OCI-LY1 (cell line): ENCODE data around the gene LINGO1.

Experiments
- H2AFZ ChIP-seq: fragments of 200-600 bp; sonication (generic), shearing (Covaris generic); 2 replicates; pipeline ENCODE4 v1.6.0; 2014; ENCODE audit warnings: antibody characterized with exemption, mild to moderate bottlenecking, low read length
- H3F3A ChIP-seq: fragments of 200-600 bp; sonication (generic), shearing (Covaris generic); 2 replicates; pipeline ENCODE4 v1.6.0; 2014; ENCODE audit warnings: mild to moderate bottlenecking, antibody characterized with exemption, low read length, moderate library complexity; ENCODE audit not compliant: insufficient read depth
- H3K27ac ChIP-seq: fragments of 200-600 bp; sonication (generic); 2 replicates; pipeline ENCODE4 v1.5.1; 2014; ENCODE audit warnings: low read length, mixed run types, mild to moderate bottlenecking, low read depth; ENCODE audit not compliant: poor library complexity, severe bottlenecking
- H3K27me3 ChIP-seq: fragments of 200-600 bp; sonication (generic); 2 replicates; pipeline ENCODE4 v1.6.0; 2014; ENCODE audit warnings: antibody characterized with exemption, mild to moderate bottlenecking, low read length, moderate library complexity; ENCODE audit not compliant: insufficient read depth
- H3K36me3 ChIP-seq: fragments of 200-600 bp; sonication (generic); 2 replicates; pipeline ENCODE4 v1.6.1; 2014; ENCODE audit warnings: mild to moderate bottlenecking, antibody characterized with exemption, low read length, moderate library complexity, mixed read lengths; ENCODE audit not compliant: insufficient read depth
- H3K4me1 ChIP-seq: fragments of 200-600 bp; sonication (generic); 2 replicates; pipeline ENCODE4 v1.5.1; 2014; ENCODE audit warnings: mild to moderate bottlenecking, low read length, moderate library complexity; ENCODE audit not compliant: insufficient read depth, severe bottlenecking
- H3K4me2 ChIP-seq: fragments of 200-600 bp; sonication (generic), shearing (Covaris generic); 2 replicates; pipeline ENCODE4 v1.6.1; 2014; ENCODE audit warnings: low read length
- H3K4me3 ChIP-seq: fragments of 200-600 bp; sonication (generic); 2 replicates; pipeline ENCODE4 v1.5.1; 2014; ENCODE audit warnings: low read length, low read depth, mild to moderate bottlenecking, mixed read lengths; ENCODE audit not compliant: poor library complexity, severe bottlenecking
- H3K79me2 ChIP-seq: fragments of 200-600 bp; shearing (Covaris generic); 2 replicates; pipeline ENCODE4 v1.6.1; 2016; ENCODE audit warnings: mixed run types, low read length, mixed read lengths; ENCODE audit not compliant: insufficient read depth
- H3K9ac ChIP-seq: fragments of 200-600 bp; sonication (generic), shearing (Covaris generic); 2 replicates; pipeline ENCODE4 v1.6.1; 2014; ENCODE audit warnings: mild to moderate bottlenecking, low read length, mixed read lengths
- H3K9me2 ChIP-seq: fragments of 200-600 bp; sonication (generic), shearing (Covaris generic); 2 replicates; pipeline ENCODE4 v1.6.1; 2014; ENCODE audit warnings: low read depth, mild to moderate bottlenecking, low read length, mixed read lengths
- H3K9me3 ChIP-seq: fragments of 200-600 bp; shearing (Covaris generic); 2 replicates; pipeline ENCODE4 v1.6.1; 2014; ENCODE audit warnings: low read length, mixed read lengths
- H4K20me1 ChIP-seq: fragments of 200-600 bp; sonication (generic), shearing (Covaris generic); 2 replicates; pipeline ENCODE4 v1.6.0; 2016; ENCODE audit warnings: mild to moderate bottlenecking, low read length; ENCODE audit not compliant: insufficient read depth
- EZH2 ChIP-seq: fragments of 200-600 bp; sonication (generic), shearing (Covaris generic); IDR thresholded peaks from 2 replicates; pipeline ENCODE4 v1.8.0; 2017; ENCODE audit warnings: borderline replicate concordance, mixed run types, mild to moderate bottlenecking, antibody characterized with exemption, low read length, moderate library complexity, mixed read lengths
- TF ChIP-seq, protein P1 (sequence below): fragments of 200-600 bp; sonication (generic), shearing (Covaris generic); IDR thresholded peaks from 2 replicates; pipeline ENCODE4 v1.5.1; 2017; ENCODE audit warnings: mild to moderate bottlenecking, antibody characterized with exemption, low read length, moderate library complexity, mixed read lengths

Gene LINGO1

DNA sequence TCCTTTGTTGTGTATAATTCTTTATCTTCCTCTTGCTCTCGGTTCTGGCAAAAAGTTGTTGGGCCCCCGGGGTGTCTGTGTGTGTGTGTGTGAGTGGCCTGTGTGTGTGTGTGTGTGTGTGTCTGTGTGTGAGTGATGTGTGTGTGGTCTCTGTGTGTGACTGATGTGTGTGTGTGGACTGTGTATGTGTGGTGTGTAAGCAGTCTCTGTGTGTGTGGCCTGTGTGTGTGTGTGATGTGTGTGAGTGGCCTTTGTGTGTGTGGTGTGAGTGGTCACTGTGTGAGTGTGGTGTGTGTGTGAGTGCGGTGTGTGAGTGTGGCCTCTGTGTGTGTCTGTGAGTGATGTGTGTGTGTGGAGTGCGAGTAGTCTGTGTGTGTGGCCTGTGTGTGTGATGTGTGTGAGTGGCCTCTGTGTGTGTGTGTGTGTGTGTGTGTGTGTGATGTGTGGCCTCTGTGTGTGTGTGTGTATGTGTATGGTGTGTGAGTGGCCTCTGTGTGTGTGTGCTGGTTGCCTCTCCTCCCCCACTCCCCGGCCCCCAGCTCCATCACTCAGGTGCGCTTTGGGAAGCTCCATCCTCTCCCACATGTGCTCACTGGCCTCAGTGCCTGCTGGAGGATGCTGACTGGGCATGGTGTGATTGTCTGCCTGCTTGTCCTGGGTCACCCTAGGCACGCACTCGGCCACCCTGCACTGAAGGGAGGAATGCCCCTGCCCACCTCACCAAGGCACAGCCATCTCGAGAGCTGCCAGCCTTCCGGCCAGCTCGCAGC lies 8.8 kb downstream of the LINGO1 start:
- Histone ChIP-seq H3K36me3 (no peaks in the 10 kb centered on the region), H3K9ac (no peak overlapping the region), H2AFZ (no peak overlapping the region), H3K79me2 (no peaks in the 10 kb centered on the region), H3K27me3 (no peaks in the 10 kb centered on the region), H3K4me2 (no peak overlapping the region), H3K27ac (no peak overlapping the region), H3K9me2 (no peaks in the 10 kb centered on the region), H3K9me3 (no peaks in the 10 kb centered on the region), H4K20me1 (no peaks in the 10 kb centered on the region), H3K4me1 (no peaks in the 10 kb centered on the region), H3K4me3 (no peak overlapping the region), H3F3A (no peaks in the 10 kb centered on the region)
- no peak for TF ChIP-seq EZH2
- TF ChIP-seq, protein P1, sequence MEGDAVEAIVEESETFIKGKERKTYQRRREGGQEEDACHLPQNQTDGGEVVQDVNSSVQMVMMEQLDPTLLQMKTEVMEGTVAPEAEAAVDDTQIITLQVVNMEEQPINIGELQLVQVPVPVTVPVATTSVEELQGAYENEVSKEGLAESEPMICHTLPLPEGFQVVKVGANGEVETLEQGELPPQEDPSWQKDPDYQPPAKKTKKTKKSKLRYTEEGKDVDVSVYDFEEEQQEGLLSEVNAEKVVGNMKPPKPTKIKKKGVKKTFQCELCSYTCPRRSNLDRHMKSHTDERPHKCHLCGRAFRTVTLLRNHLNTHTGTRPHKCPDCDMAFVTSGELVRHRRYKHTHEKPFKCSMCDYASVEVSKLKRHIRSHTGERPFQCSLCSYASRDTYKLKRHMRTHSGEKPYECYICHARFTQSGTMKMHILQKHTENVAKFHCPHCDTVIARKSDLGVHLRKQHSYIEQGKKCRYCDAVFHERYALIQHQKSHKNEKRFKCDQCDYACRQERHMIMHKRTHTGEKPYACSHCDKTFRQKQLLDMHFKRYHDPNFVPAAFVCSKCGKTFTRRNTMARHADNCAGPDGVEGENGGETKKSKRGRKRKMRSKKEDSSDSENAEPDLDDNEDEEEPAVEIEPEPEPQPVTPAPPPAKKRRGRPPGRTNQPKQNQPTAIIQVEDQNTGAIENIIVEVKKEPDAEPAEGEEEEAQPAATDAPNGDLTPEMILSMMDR = no peak

DNA sequence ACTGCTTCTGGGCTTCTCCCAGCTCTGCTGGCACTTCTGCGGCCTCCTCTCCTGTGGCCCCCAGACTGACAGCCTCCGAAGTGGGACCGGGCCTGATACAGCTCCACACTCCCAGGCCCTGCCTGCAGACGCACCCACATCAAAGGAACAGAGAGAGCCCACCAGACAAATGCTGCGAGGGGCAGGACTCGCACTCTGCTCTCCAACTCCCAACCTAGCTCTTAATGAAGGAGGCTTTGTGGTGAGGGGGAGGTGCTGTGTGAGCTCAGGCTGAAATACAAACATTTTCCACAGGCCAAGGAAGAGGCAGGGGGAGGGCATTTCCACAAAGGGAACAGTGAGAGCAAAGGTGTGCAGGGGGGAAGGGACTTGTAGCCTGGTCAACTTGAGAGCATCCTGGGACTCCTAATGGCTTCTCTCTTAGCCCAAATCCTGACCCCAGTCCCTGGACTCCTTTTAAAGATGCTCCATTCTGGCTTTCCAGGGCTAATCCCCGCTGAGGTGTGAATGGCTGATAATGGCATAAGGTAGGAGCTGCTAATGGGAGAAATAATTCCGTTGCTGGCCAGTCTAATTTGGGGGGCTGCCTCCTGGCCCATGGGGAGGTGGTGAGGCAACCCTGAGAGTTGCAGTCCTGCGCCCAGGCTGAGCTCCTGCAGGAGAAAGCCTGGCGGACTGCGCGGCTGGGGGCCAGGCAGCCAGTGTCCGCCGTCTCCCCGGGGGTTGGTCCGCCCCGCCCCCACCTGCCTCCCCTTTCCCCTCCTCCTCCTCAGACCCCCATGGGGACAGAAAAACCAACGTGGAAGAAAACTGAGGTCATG lies 9.6 kb downstream of the LINGO1 start:
- no peaks in the 10 kb centered on the region for H3K4me1 ChIP-seq
- H3K4me2 ChIP-seq = no peak overlapping the region
- H3K79me2 ChIP-seq = no peaks in the 10 kb centered on the region
- no peak overlapping the region for H3K9ac ChIP-seq
- no peaks in the 10 kb centered on the region for H3K27me3 ChIP-seq
- H3F3A ChIP-seq = no peaks in the 10 kb centered on the region
- TF ChIP-seq, protein P1 = no peak
- no peak for TF ChIP-seq EZH2
- no peaks in the 10 kb centered on the region for H4K20me1 ChIP-seq
- H3K9me2 ChIP-seq = no peaks in the 10 kb centered on the region
- H3K36me3 ChIP-seq = no peaks in the 10 kb centered on the region
- H3K27ac ChIP-seq = no peak overlapping the region
- H3K4me3 ChIP-seq = no peak overlapping the region
- H3K9me3 ChIP-seq = no peaks in the 10 kb centered on the region
- H2AFZ ChIP-seq = no peak overlapping the region

DNA sequence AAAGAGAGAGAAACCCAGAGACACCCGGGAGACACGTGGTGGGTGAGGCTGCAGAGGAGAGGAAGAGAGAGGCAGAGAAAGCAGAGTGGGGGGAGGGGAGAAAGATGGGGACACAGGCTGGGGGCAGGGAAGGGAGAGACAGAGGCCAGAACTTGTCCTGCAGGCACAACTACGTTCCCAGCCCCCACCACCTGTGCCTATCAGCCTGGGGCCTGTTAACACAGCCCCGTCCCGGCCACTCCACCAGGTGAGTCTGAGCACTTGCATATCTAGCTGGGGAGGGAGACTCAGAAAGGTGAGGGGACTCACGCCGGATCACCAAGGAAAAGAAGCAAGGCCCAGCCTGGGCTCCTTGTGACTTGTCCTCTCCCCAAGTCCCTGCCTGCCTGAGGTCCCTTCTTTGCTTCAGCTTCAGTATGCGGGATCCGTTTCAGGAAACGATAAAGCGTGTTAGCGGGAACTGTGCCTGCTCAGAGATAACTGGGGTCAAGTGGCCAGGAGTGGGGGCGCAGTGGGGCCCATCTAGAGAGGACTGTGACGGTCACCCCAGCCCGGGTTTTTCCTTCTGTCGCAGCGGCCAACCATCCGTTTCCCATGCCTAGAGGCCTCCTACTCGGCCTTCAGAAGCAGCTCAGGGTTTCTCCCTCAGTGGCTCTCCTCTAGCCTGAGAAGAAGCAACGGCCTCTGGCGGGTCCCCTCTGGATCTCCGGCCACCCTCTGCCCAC lies 10.3 kb downstream of the LINGO1 start:
- H3K36me3 ChIP-seq = no peaks in the 10 kb centered on the region
- H3K4me2 ChIP-seq = no peak overlapping the region
- no peaks in the 10 kb centered on the region for H3K79me2 ChIP-seq
- no peaks in the 10 kb centered on the region for H3K4me1 ChIP-seq
- H3K4me3 ChIP-seq = no peak overlapping the region
- no peak overlapping the region for H3K9ac ChIP-seq
- no peaks in the 10 kb centered on the region for H3K27me3 ChIP-seq
- H3K27ac ChIP-seq = no peak overlapping the region
- no peaks in the 10 kb centered on the region for H3F3A ChIP-seq
- H3K9me2 ChIP-seq = no peaks in the 10 kb centered on the region
- H4K20me1 ChIP-seq = no peaks in the 10 kb centered on the region
- TF ChIP-seq, protein P1 = no peak
- no peak for TF ChIP-seq EZH2
- H2AFZ ChIP-seq = no peak overlapping the region
- no peaks in the 10 kb centered on the region for H3K9me3 ChIP-seq
